GM20000 (cell line): ENCODE data around the gene CROCC2.

Experiments used
- DNase-seq: peaks from one replicate; pipeline ENCODE4 v3.0.0; 2012; ENCODE audit warnings: low spot score
- CTCF ChIP-seq: IDR thresholded peaks from 2 replicates; pipeline ENCODE4 v1.5.1; 2012; ENCODE audit warnings: mild to moderate bottlenecking, control low read depth; ENCODE audit errors: extremely low read depth, missing control alignments

CROCC2 gene

GRCh38 chr2:240890691-240891090 lies 15.4 kb upstream of the CROCC2 start:
- TF ChIP-seq CTCF = no peak
- DNase-seq = no peak

GRCh38 chr2:240891492-240892340 lies 14.4 kb upstream of the CROCC2 start:
- no peak for TF ChIP-seq CTCF
- no peak for DNase-seq

DNA sequence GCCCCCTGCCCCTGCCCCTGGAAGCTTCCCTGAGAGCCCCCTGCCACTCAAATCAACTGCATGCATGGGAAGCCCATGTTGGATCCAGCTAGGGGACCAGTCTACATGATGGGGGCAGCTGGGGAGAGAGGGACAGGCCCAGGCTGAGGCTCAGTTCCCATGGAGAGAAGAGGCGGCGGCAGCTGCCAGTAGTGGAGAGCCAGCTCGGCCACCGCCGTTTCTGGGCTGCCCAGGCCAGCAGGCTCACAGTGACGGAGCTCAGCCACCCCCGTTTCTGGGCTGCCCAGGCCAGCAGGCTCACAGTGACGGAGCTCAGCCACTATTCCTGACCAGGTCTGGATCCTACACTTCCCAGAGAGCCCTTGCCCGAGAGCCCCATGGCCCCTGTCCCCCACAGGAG lies 13.8 kb upstream of the CROCC2 start:
- DNase-seq = no peak
- no peak for TF ChIP-seq CTCF

- no peak for DNase-seq
- no peak for TF ChIP-seq CTCF
Observed at GRCh38 chr2:240892925-240893324, 13.2 kb upstream of the CROCC2 start.

GRCh38 chr2:240893363-240893844 lies 12.7 kb upstream of the CROCC2 start:
- DNase-seq = no peak
- TF ChIP-seq CTCF = no peak

- DNase-seq = no peak
- TF ChIP-seq CTCF = no peak
Observed at GRCh38 chr2:240894006-240894405, 12.1 kb upstream of the CROCC2 start.

GRCh38 chr2:240894836-240895558 lies 11.1 kb upstream of the CROCC2 start:
- no peak for DNase-seq
- TF ChIP-seq CTCF = no peak
